ENCODE results near the gene KRT20.
A peak's percentile ranks its signal among the peaks of the same experiment; 100 is the strongest.

KRT20 gene

GRCh38 chr17:40849723-40850122 is 35.3 kb downstream of the KRT20 start:
- DNase-seq: no peak

DNA sequence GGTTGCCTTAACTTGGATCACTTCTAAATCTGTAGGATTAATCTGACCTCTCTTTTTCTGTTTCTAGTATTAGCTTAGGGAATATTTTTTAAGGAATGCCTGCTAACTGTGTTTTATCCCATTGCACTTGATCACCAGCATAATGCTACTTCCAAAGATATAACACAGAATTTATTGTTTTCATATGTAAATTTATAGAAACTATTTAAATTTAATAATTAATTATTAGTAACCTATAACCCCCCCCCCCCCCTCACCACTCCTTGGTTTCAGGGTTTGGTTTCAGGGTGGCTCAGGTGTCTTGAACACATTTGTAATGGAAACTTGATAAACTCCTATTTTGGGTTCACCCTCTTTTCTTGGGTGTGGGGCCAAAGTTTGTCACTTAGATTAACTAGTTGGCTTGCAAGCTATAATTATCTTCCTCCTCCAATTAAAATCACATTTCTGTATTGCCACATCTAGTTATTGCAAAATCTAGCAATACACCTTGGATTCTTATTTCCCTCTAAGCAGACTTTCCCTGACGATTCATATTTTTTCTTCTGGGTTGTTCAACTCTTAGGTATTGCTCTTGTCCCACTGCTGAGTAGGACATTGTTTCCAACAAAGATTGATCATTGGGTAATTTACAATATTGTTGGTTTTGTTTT is 36.3 kb downstream of the KRT20 start:
- no peak for DNase-seq

DNA sequence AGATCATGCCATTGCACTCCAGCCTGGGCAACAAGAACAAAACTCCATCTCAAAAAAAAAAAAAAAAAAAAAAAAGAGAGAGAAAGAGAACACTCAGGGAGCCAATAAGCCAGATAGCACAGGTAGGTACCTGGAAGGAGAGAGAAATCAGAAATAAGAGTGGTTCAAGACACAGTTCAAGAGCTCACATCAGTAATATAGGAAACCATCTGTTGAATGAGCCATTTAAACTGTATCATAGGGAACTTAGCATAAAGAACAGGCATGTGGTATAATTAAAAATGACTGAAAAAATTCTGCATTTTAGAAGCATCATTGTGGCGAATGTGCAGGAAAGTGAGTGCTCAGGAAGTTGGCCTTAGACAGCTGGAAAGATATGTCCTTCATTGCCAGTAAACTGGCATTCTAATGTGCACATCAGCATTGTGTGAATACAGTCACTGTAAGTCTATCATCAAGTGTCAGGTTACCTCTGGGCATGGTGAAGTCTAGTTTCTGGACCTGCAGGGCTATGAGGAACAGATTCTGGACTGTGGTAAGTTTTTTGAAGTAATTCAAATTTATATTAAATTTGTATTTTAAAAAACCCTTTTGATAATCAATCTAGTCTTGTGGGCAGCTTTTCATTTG is 38.4 kb downstream of the KRT20 start:
- no peak for DNase-seq

DNA sequence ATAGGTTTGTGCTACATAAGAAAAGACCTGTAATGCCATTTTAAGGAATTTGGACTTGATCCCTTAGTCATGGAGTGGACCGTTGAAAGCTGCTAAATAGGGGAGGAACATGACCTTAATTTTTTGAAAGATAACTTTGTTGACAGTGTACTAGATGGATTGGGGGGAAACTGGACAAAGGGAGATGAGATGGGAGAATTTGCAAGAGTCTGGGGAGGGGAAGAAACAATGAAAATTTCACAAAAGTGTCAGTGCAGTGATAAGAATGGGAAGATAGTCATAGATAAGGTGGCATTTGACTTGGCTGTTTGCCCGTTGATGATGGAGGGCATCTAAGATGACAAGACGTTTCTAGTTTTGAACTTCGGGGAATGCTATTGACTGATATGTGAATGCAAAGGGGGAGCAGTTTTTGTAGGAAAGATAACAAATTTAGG is 40.4 kb downstream of the KRT20 start:
- no peak for DNase-seq

GRCh38 chr17:40843242-40843641 is 41.8 kb downstream of the KRT20 start:
- DNase-seq: no peak

GRCh38 chr17:40841246-40841645 is 43.8 kb downstream of the KRT20 start:
- DNase-seq: peak; percentile 27

DNA sequence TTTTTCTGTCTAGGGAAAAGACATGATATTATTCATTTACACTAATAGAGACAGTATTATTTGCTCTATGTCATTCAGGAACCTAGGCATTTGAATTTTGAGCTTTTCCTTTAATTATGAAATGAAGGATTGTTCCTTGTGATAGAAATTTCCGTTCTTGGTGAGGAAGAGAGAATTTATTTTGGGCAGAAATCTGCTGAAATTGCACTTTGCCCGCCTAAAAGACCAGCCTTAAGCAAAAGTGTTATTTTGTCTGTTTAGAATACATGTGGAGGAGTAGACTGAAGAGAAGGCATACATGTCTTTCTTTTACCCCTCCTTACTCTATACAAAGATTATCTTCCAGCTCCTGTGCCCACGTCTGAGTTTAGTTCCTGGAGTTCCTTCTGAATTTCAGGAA is 45.8 kb downstream of the KRT20 start:
- DNase-seq: no peak

DNA sequence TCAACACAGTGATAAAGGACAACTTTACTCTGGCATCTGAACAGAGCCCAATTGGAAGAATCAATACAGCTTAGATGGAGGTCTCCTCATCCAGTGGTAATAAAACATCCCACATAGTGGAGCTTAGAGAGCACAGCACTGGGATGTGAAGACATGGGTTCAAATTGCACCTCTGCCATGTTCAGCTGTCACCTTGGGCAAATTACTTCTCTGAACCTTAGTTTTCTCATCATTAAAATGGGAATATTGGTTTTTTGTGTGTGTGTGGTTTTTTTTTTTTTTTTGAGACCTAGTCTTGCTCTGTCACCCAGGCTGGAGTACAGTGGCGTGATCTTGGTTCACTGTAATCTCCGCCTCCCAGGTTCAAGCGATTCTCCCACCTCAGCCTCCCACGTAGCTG is 49.0 kb downstream of the KRT20 start:
- DNase-seq: no peak

- no peak for DNase-seq
Observed at GRCh38 chr17:40833882-40834281, 51.2 kb downstream of the KRT20 start.

GRCh38 chr17:40832840-40833239 is 52.2 kb downstream of the KRT20 start:
- no peak for DNase-seq

GRCh38 chr17:40830085-40830776 is 54.8 kb downstream of the KRT20 start:
- no peak for DNase-seq

DNA sequence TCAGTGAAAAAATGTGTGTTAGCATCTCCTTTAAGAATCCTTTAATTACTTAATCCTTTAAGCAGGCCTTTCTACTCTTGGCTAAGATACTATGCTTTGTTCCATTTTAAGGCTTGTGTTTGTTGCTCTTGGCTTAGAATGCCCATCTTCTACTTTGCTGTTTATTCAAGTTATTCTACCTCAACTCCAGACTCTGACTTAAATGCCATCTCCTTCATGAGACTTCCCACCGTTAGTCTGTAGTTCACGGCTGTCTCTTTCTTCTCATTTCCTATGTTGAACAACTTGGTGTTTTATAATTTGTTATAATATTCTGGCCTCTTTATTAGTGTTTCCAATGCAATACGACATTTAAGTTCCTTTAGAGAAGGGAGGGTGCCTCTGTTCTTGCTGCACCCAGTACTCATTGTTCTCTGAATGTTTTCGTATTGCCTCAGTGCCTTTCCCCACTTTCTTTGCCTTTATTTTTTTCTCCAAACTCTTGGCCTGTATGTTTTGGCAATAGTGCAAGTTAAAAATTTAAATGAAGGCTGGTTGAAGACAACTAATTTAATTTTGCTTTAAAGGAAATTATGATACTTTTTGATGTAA is 56.5 kb downstream of the KRT20 start:
- no peak for DNase-seq

- no peak for DNase-seq
Observed at GRCh38 chr17:40827746-40828453, 57.1 kb downstream of the KRT20 start.

Measured in eye (tissue), 1 donor.